GM21576 (cell line): ENCODE results near the gene CST2.
A peak's percentile ranks its signal among the peaks of the same experiment; 100 is the strongest.
"Not testable (repeated sequence)": the region's sequence is repeated elsewhere in the genome, so short reads cannot be mapped to it uniquely, and the experiment has no call there.

Experiments
- ATAC-seq: cut with Tn5 transposase; IDR thresholded peaks from one replicate; pipeline ENCODE4 v1.9.1; 2021; ENCODE audit warnings: mild to moderate bottlenecking, moderate library complexity; ENCODE audit not compliant: unreplicated experiment

Gene CST2

DNA sequence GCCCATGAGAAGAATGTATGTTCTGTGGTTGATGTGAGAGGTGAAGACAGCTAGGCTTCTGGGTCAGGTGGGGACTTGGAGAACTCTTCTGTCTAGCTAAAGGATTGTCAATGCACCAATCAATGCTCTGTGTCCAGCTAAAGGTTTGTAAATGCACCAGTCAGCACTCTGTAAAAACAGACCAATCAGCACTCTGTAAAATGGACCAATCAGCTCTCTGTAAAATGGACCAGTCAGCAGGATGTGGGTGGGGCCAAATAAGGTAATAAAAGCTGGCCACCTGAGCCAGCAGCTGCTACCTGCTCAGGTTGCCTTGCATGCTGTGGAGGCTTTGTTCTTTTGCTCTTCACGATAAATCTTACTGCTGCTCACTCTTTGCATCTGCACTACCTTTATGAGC lies 15.0 kb downstream of the CST2 start:
- not testable (repeated sequence) for ATAC-seq

DNA sequence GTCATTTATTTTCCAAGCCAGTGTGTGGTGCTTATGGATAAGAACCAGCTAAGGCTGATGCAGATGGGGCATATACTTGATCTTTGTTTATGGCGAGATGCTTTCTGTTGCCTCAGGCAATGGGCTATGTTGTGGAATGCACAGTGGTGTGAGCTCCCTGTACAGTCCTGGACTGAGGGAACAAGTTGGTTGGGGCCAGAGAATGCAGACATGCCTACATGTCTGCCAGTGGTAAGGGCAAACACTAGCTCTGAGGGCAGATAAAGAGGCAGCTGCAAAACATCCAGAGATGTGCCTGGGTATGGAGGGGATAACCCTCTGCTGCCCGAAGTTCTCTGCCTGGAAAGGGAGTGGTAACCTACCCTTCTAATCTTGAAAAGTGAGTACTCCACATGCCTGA lies 16.2 kb downstream of the CST2 start:
- not testable (repeated sequence) for ATAC-seq

DNA sequence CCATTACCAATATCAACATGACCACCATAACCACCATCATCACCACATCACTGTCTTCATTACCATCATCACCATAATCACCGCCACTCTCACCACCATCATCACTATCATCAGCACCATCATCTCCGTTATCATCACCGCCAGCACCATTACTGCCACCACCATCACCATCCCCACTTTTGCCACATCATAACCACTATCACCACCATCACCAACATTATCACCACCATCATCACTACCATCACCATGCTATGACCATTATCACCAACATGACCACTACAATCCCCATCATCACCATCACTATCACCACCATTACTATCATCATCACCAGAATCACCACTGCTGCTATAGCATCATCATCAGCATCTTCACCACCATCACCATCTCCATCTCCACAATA lies 25.7 kb downstream of the CST2 start:
- no peak for ATAC-seq

DNA sequence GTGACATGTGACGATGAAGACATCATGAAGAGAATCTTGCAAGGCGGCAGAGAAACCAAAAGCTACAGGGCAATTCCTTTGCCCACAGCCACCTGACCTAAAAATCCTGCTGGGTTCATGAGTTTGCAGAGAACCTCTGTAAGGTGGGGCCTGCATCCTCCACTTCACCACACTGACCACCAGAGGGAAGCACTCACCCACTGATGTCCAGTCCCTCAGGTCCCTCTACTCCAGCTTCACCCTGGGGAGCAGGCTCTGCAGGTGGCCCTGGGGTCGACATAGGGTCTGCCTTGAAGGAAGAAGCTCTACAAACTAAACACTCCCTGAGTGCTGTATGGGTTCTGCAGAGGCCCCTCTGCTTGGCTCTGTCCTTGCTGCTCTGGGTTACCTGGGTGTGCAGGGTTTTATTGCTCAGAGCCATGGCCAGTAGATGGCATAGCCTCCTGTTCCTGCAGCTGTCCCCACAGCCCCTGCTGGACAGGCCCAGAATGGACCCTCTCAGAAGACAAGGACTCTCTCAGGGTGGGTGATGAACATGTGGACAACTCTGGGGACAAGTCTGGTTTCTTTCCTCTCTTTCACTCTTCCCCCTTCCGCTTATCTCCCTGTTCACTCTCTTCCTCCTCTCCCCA lies 27.2 kb downstream of the CST2 start:
- ATAC-seq, result peak; percentile 70

DNA sequence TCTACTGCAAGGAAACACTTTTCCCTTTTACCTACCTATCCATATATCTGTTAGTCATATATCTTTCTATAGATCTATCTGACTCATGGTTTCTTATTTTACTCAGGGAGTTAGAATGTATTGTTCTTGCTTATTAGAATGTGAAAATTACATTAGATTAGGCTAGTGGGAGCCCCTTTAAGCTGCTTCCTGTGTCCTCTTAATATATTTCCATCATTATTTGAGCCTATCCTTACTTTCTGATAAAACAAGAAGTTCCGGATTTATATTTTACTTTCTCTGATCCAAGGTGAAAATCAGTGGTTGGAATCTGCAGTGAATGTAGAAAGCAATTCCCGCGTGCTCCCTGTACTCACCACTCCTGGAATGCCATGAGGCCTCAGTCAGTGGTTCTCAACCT lies 31.0 kb downstream of the CST2 start:
- ATAC-seq, result no peak

DNA sequence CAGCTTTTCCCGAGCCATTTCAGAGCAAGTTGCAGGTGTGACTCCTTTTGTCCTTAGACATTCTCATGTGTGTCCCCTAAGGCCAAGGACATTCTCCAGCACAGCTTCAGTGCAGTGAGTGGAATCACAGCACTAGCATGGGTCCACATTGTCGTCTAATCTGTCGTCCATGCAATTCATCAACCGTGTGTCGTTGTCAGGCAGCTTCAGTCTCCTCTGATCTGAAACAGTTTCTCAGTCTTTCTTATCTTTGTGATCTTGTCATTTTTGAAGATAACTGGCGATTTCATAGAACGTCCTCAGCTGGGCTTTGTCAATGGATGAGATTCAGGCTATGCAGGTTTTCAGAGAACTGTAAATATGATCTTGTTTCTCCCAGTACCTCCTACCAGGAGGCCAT lies 31.7 kb downstream of the CST2 start:
- no peak for ATAC-seq

DNA sequence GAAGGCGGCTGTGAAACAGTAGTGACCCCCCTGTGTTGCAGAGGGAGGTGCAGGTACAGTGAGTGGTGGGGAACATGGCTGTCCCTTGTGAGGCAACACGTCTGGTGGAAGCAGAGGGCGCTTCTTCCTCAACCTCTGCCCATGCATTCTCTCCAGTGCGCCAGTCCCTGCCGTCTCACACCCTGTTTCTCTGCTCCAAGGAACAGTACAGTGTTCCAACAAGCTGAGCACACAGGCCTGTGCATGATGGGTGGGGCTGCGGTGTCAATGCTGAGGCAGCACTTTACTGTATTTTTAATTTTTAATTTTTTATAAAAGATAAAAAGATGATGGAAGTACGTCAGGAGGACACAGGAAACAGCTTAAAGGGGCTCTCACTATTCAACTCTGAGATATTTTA lies 32.5 kb downstream of the CST2 start:
- ATAC-seq, result no peak

DNA sequence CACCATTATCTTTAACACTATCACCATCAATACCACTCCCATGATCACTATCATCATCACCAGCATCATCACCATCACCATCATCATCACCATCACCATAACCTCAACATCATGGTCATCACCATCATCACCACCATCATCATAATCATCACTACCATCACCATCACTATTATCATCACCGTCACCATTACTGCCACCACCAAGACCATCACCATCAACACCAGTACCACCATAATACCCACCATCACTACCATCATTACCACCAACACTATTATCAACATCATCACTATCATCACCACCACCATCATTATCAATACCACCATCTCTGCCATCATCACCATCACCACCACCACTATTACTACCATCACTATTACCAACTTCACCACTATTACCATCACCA lies 43.1 kb downstream of the CST2 start:
- ATAC-seq, result no peak

DNA sequence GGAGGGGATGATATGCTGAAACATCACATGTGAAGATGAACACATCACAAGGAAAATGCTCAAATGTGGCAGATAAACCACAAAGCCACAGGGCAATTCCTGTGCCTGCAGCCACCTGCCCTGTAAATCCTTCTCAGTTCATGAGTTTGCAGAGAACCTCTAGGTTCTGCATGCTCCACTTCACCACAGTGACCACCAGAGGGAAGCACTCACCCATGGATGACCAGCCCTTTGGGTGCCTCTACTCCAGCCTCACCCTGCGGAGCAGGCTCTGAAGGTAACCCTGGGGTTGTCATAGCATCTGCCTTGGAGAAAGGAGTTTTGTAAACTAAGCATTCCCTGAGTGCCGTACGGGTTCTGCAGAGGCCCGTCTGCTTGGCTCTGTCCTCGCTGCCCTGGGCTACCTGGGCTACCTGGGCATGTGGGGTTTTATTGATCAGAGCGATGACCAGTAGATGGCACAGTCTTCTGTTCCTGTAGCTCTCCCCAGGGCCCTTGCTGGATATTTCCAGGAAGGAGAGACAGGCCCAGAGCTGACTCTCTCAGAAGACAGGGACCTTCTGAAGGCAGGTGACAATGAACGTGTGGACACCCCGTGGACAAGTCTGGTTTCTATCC lies 44.1 kb downstream of the CST2 start:
- ATAC-seq, result no peak

DNA sequence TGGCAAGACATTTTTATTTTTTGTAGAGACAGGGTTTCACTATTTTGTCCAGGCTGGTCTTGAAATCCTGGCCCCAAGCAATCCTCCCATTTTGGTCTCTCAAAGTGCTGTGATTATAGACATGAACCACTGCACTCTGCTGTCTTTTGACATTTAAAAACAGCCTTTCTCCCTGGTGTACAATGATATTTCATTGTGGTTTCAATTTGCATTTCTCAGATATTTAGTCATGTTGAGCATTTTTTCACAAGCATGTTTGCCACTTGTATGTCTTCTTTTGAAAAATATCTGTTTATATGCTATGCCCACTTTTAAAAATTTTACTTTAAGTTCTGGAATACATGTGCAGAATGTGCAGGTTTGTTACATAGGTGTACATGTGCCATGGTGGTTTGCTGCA lies 47.9 kb downstream of the CST2 start:
- ATAC-seq, result not testable (repeated sequence)

DNA sequence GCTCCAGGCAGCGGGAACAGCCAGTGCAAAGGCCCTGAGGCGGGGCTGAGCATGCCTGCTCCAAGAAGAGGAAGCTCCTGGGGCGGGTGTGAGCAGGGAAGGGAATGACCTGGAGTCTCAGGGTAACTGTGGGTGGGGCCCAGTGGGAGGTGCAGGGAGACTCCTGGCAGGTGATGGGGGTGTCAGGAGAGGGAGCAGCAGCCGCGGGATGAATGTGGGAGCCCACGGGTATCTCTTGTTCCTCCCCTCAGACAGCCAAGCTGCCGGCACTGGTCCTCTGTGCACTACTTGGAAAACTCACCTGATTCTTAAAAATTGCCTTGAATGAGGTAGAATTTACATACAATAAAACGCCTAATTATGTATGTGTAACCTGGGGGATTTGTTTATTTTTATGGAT lies 49.1 kb downstream of the CST2 start:
- not testable (repeated sequence) for ATAC-seq

DNA sequence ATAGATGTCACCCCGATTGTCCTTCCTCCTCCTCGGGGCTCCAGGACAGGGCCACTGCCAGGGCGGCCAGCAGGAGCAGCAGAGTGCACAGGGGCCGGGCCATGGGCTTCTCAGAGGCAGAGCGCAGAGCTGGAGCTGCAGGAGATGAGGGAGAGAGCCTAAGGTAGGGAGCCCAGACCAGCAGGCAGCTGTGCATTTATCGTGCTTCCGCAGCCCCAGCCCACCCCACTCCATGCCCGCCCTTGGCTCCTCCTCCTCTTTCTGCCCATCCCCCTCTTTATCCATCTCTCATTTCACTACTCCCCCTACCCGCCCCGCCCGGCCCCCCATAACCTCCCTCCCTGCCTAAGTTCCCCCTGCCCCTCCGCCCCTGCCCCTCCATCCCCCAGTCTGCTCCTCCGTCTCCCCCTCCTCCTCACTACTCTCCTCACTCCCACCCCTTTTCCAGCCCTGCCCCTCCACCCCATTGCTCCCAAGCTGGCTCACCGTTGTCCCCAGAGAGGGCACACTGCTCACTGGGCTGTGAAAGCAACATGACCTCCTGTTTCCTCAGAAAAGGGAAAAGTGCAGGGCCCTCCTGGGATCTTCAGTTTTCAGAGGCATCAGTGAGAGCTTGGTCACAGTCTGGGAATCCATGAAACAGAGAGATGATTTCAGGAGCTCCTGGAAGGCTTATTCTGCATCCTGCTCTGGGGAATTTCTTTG lies 50.3 kb downstream of the CST2 start:
- no peak for ATAC-seq

DNA sequence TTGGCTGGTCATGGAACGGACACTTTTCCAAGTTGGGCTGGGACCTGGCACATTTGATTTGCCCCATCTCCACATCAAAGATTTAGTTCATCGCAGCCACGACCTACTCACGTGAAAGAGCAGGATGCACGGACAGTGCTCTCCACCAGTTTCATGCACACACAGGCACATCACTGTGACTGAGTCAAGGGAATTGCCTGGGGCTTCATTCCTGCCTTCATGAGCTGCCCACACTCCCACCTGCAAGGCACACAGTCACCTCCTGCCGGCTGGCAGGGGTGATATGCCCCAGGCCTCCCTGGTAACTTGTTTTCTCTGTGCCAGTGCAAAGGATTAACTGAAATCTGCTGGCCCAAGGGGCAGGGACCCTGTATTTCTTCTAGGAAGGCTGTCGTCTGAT lies 52.4 kb downstream of the CST2 start:
- no peak for ATAC-seq
